Raji (cell line): ENCODE measurements around the gene PLXNB1.

Source experiments
- POLR2A ChIP-seq: IDR thresholded peaks from 2 replicates; pipeline ENCODE4 v1.6.1; 2011; ENCODE audit warnings: low read depth, low read length, control low read depth; ENCODE audit not compliant: insufficient read depth

PLXNB1 gene

GRCh38 chr3:48397767-48398681 is 31.9 kb downstream of the PLXNB1 start:
- TF ChIP-seq POLR2A = no peak

- TF ChIP-seq POLR2A = no peak
These were observed 34.2 kb downstream of the PLXNB1 start for GRCh38 chr3:48395714-48396113.

GRCh38 chr3:48394391-48394790 is 35.5 kb downstream of the PLXNB1 start:
- no peak for TF ChIP-seq POLR2A

GRCh38 chr3:48388966-48389365 is 40.9 kb downstream of the PLXNB1 start:
- no peak for TF ChIP-seq POLR2A

GRCh38 chr3:48387634-48388033 is 42.3 kb downstream of the PLXNB1 start:
- no peak for TF ChIP-seq POLR2A

- TF ChIP-seq POLR2A = no peak
These were observed 56.9 kb downstream of the PLXNB1 start for GRCh38 chr3:48372862-48373435.

GRCh38 chr3:48372377-48372770 is 57.5 kb downstream of the PLXNB1 start:
- no peak for TF ChIP-seq POLR2A

- no peak for TF ChIP-seq POLR2A
These were observed 58.1 kb downstream of the PLXNB1 start, which contains the start of gene FBXW12 for GRCh38 chr3:48371651-48372376. Gene FBXW12, plus strand, starts transcription at chr3:48372219. Its CDS starts 549 bp downstream, at chr3:48372768.

- no peak for TF ChIP-seq POLR2A
These were observed 59.6 kb downstream of the PLXNB1 start for GRCh38 chr3:48370333-48370713.

GRCh38 chr3:48369693-48370332 is 60.1 kb downstream of the PLXNB1 start:
- TF ChIP-seq POLR2A = no peak

- no peak for TF ChIP-seq POLR2A
These were observed 62.7 kb downstream of the PLXNB1 start for GRCh38 chr3:48367201-48367600.

- TF ChIP-seq POLR2A = no peak
These were observed 65.0 kb downstream of the PLXNB1 start for GRCh38 chr3:48364840-48365239.

- TF ChIP-seq POLR2A = no peak
These were observed 68.0 kb downstream of the PLXNB1 start for GRCh38 chr3:48361928-48362327.

GRCh38 chr3:48356419-48356818 is 73.5 kb downstream of the PLXNB1 start:
- TF ChIP-seq POLR2A = no peak

GRCh38 chr3:48353987-48354386 is 75.9 kb downstream of the PLXNB1 start:
- no peak for TF ChIP-seq POLR2A
